ENCODE data around the gene PRKD3.

Gene PRKD3

GRCh38 chr2:37324786-37325624 is at the start of gene PRKD3:
Gene PRKD3 (minus strand): TSS chr2:37324833. CDS start chr2:37316524, 8,309 bp downstream.
- DNase-seq (ENCODE audit: low spot score), result peak; percentile 79

GRCh38 chr2:37372000-37372399 is 47.4 kb upstream of the PRKD3 start:
- DNase-seq (ENCODE audit: low spot score), result no peak

DNA sequence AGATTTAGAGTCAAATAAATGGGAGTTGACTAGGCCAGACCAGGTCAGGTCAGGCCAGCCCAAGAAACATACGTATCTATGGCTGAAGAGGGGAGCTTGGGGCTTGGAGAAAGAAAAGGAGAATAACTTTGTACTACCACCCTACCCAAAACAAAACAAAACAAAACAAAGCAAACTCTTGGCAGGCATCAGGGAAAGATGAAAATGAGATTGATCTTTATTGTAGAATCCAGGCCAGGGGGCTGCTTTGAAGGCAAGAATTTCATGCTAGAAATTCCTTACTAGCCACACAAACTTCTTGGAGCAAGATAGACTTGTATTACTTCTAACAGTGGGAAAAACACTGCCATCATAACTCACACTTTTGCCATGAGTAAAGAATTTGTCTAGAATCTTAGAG is 46.0 kb upstream of the PRKD3 start:
- no peak for DNase-seq (ENCODE audit: low spot score)

DNA sequence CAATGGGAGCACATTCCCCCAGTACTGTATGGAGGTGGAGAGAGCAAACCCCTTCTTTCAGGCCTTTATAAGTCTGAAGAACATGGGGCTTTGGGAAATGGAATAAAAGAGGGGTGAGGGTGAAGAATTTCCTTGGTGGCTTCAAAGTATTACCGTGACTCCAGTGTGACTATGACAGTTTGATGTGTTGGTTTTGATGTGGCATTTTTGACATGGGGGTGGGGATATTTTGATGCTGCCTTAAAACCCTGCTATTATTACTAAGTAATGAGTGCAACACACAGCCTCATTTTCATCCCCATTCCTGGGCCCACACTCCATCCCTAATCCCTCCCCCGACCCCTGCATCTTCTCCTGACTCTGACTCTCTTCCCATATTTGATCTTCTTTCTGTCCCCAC is 43.4 kb upstream of the PRKD3 start:
- DNase-seq (ENCODE audit: low spot score), result no peak

DNA sequence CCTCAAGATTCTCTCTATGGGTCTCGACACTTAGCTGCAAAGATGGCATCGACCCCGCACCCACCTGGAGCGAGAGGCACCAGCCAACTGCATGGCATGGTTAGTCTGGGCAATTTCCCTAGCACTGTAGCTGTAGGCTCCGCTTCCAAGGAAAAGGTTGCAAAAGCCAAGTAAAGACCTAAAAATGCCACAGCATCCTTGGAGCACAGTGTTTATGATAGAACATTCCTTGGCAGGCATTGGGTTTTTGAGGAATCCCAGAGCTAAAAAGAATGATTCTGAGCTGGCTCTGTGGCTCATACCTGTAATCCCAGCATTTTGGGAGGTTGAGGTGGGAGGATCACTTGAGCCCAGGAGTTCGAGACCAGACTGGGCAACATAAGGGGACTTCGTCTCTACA is 42.7 kb upstream of the PRKD3 start:
- no peak for DNase-seq (ENCODE audit: low spot score)

DNA sequence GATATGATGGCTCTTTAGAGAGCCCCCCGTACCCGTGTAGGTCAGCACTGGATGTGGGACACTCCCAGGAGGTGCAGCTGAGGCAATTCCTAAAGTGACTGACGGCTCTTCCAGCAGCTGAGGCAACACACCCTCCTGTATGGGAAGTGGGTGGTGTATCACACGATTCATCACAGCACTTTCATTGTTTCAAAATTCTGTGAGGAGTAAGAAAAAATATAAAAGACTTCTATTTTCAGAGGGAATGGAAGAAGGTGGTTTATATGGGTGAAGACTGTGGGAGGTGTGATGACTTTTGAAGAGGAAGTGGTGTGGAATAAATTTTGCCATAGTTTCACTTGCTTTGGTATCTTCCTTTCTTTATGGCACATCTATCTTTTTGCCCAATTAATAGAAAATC is 42.1 kb upstream of the PRKD3 start:
- no peak for DNase-seq (ENCODE audit: low spot score)

DNA sequence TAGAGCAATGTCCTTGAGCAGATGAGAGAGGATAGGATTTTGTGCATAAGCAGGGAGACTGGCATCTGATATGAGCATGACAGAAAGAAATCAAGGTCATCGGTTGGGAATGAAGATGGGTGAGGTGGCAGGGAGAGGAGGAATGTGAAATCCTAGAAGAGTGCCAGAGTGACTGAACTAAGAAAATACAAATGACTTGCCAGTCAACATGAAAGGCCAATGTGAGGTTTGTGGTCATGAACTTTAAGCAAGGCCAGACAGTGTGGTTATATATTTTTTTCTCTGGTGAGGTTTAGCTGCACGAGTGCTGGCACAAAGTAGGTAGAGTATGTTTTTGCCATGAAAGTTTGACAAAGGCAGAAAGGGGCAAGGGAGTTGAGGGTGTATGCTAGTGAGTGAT is 41.0 kb upstream of the PRKD3 start:
- peak; percentile 80 for DNase-seq (ENCODE audit: low spot score)

- DNase-seq (ENCODE audit: low spot score), result no peak
Observed at GRCh38 chr2:37364351-37364750, 39.7 kb upstream of the PRKD3 start.

DNA sequence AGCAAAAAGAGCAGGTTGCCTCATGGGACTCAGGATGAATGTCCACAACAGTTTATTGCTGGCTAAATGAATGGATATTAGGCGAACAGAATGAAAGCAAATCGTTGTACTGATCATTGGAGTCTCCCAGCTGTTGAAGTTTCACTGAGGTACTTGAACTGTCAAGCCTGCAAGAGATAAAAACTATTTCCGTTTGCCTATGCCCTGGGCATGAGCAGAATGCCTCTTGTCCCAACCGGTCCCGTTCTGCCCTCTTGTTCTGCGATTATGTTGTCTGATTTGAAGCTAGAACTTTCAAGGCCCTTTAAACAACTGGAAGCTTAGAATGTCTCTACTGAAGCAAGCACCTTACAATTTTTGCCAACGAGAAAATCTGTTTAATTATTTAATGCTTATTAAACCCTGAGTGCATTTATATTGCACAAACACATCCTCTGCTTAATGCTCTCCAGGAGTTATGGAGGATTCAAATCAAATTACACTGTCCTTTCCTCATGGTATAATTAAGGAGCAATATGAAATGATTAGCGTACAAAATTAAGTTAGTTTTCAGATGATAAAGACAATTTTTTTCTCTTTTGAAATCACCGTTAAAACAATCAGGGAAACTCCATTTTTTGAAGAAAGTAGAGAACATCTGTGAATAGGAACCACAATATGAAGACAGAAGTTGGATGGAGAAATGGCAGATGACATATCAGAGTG is 37.5 kb upstream of the PRKD3 start:
- no peak for DNase-seq (ENCODE audit: low spot score)

DNA sequence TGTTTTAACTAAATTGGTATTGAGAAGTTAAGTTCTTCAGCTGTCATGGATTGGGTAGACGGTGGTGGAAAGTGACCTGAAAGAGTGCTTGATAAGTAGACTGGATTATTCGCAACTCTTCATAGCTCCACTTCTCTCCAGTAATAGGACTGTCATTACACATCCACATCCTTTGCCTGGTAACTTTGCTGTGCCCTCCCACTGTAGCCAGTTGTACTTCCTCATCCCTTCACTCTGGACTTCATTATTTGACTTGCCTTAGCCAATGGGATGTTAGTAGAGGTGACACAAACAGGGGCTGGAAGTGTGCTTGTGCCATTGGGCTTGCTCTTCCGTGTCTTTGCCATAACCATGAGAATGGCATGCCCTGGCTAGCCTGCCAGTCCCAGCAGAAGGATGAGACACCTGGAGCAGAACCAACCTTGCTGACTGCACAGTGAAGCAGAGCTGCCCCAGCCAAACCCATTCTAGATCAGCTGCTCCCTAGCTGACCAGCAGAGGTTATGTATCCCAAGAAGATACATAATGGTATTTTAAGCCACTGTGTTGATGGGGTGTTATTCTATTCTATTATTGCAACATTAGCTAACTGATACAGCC is 36.7 kb upstream of the PRKD3 start:
- peak; percentile 33 for DNase-seq (ENCODE audit: low spot score)

DNA sequence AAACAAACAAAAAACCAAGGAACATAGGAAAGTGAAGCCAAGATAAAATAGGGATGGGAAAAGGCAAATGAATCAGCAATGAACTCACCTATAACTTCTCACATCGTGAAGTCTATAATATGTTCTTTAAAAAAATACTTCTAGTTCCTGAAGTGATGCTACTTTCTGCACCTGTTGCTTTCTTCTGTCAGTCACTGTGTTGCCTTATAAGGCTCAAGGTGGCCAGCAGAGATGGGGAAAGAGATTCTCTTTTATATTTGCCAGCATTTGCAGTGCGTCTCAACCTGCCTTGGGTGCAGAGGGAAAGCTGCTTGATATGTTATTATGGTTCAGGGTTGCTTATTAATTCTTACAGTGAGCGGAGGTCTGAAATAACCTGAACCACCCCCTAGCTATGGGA is 33.8 kb upstream of the PRKD3 start:
- DNase-seq (ENCODE audit: low spot score), result no peak

GRCh38 chr2:37357530-37357929 is 32.9 kb upstream of the PRKD3 start:
- DNase-seq (ENCODE audit: low spot score), result no peak

DNA sequence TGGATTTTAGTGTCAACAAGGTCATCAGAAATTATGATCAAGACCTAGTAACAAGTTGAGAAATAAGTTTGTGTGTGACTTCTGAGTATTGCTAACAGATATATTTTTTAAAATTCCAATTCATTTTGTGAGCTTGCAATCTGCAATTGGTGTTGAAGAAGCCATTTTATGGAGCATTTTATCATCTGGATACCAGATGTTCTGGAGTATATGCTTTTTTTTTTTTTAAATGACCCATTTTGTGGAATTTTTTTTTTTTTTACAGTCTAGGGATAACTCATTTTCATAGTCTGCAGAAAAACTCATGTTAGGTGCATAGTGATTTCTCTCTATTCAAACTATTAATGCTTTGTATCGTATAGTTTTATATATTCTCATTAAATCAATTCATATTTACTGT is 32.4 kb upstream of the PRKD3 start:
- no peak for DNase-seq (ENCODE audit: low spot score)

DNA sequence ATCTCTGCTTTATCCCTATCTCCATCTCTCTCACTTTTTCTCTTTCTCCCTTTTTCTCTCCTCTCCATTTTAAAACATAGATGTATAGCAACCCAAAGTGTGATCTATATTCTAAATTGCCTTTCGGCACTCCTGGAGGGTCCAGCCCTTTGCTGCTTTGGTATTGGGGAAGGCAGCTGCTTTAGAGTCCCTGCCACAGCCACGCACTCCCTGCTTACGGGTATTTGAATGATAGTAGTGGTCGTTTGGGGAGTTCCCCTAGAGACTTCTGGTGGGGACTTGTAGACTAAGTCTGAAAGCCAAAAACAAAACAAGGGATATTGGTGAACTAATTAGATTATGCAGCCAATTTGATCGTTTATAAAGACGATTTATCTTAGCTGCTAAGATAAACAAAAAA is 31.7 kb upstream of the PRKD3 start:
- DNase-seq (ENCODE audit: low spot score), result no peak

- DNase-seq (ENCODE audit: low spot score), result no peak
Observed at GRCh38 chr2:37355735-37356134, 31.1 kb upstream of the PRKD3 start.

- DNase-seq (ENCODE audit: low spot score), result no peak
Observed at GRCh38 chr2:37354531-37354930, 29.9 kb upstream of the PRKD3 start.

DNA sequence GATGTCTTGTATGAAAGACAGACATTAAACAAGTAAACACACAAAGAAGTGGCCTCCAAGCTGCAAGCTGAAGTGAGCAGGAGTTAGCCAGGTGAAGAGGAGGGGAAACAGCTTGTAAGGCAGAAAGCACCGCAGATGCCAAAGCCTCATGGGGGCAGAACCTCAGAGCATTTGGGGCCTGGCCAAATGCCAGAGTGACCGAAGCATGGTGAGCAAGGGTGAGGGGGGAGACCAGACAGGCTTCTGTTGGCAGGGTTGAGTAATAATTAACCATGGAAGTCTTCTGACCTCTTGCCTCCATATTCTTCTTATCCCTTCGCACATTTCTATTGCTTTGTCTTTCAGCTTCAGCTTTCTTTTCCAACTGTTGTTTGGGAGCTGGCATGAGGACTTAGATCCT is 25.4 kb upstream of the PRKD3 start:
- peak; percentile 97 for DNase-seq (ENCODE audit: low spot score)

DNA sequence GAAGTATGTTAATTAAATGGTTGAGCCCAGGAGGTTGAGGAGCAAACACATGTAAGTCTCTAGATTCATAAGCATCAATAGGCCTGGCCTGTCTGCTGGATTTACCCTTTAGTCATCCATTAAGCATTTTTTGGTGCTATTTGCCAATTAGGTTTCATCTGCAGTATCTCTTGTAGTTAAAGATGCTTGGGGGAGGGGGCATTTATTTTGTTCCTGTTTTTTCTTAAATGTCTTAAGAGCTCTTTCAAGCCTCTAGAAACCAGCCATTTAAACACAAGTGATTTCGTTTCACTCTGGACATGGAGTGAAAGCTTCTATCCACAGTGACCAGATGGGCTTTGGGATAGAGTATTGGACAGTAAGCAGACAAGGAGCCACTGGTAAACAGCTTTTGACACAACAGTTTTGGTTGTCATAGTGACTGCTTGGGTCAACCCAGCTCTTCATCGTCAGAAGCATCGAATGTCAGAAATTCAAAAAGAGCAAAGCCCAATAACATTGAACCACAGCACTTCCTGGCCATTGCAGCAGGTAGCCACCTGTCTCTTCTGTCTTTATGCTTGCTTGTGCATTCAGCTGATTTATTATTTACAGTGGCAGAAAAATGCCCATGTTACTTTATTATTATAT is 24.7 kb upstream of the PRKD3 start:
- peak; percentile 38 for DNase-seq (ENCODE audit: low spot score)

GRCh38 chr2:37348155-37348554 is 23.5 kb upstream of the PRKD3 start:
- DNase-seq (ENCODE audit: low spot score), result no peak

DNA sequence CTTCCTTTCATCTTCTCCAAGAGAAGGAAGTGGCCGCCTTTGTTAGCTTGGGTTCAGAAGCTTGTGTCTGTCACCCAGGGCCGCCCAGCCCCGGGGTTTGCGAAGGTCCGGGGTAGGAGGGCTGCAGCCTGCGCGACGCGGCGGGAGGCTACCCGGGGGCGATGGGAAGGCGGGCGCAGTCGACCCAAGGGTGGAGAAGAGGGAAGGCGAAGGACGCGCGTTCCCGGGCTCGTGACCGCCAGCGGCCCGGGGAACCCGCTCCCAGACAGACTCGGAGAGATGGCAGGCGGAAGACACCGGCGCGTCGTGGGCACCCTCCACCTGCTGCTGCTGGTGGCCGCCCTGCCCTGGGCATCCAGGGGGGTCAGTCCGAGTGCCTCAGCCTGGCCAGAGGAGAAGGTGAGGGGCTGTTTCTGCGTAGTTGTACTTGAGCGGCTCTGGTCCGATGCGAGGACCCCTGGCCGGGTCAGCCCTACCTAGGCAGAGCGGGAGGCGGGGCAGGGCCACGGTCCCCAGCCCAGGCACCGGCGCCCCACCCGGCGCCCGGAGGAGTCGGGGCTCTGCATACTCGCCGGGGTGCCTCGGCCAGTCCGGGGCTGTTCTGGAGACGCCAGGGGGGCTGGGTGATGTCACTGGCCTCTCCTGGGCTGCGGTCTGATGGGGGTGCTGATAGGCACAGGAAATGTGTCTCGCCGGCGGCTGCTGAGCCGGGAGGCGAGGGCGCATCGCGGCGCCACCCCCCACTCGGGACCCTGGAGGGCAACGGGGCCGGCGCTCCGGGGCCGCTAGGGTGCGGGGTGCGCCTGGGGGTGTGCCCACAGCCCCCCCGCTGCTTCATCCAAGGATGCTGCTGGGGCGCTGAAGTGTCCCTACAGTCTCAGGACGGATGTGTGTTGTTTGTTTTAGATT is 20.1 kb upstream of the PRKD3 start, which contains the start of gene QPCT:
TSS of gene QPCT (plus strand) at position 178 of the 909 bp plus-strand sequence. CDS start at position 280, 102 bp downstream.
- peak; percentile 83 for DNase-seq (ENCODE audit: low spot score)

Measured in kidney tubule cell (primary cell).